OCI-LY3 (cell line): Measurements from ENCODE around the gene FMNL2.

Experiments
- EZH2phosphoT487 ChIP-seq: fragments of 200-600 bp; shearing (Covaris generic); IDR thresholded peaks from 2 replicates; pipeline ENCODE4 v1.6.1; 2018; ENCODE audit warnings: antibody characterized with exemption, mixed run types, low read depth
- TF ChIP-seq, protein P1 (sequence below): fragments of 200-600, 300-600 bp; sonication (generic); IDR thresholded peaks from 2 replicates; pipeline ENCODE4 v1.5.1; 2014; ENCODE audit warnings: antibody characterized with exemption, low read length, low read depth

DNA sequence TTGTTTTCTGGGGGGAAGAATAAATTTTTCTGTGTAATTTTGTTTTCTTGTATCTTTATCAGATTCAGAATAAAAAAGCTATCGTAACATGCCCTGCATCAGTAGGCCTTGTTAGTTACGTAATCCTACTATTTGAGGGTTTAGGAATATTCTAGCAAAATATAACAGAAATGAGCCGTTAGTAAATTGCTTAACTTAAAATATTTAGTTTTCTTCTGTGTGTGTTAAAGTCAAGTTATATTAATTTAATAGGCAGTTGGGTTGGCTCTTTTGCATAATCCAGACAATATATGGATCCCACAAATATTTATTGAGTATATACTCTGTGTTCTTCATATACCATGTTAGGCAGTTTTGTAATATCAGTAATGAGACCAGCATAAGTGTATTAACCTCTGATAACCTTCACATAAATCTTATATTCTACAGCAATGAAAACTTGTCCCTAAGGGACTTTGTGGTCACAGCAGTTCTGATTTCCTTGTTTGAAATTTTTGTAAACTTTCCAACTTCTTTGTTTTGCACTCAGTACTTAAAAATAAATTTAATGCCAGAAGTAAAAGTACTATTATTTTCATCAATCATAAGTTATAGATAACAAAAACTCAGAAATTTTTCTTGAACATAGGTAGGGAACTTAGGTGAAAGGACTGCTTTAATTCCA is 151.9 kb downstream of the FMNL2 start:
- TF ChIP-seq, protein P1, sequence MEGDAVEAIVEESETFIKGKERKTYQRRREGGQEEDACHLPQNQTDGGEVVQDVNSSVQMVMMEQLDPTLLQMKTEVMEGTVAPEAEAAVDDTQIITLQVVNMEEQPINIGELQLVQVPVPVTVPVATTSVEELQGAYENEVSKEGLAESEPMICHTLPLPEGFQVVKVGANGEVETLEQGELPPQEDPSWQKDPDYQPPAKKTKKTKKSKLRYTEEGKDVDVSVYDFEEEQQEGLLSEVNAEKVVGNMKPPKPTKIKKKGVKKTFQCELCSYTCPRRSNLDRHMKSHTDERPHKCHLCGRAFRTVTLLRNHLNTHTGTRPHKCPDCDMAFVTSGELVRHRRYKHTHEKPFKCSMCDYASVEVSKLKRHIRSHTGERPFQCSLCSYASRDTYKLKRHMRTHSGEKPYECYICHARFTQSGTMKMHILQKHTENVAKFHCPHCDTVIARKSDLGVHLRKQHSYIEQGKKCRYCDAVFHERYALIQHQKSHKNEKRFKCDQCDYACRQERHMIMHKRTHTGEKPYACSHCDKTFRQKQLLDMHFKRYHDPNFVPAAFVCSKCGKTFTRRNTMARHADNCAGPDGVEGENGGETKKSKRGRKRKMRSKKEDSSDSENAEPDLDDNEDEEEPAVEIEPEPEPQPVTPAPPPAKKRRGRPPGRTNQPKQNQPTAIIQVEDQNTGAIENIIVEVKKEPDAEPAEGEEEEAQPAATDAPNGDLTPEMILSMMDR: no peak
- no peak for TF ChIP-seq EZH2phosphoT487
